Panc1 (cell line): ENCODE data around the gene CISD3. TPM values are rescaled to one million over a fixed set of nuclear protein-coding genes. Genes with fewer than 3 reads are reported as not detected.

Source experiments
- ATAC-seq: fragments of 200-7000 bp; cut with Tn5 transposase; 2 replicates; pipeline ENCODE4 v1.9.1; 2020; ENCODE audit warnings: mild to moderate bottlenecking, moderate library complexity
- BruUV-seq: library from RNA; stranded (reverse); fragments of 400-500 nt; replicated peaks from 2 replicates; lab custom pipeline; 2021; lab: Mats Ljungman, UMichigan
- CTCF ChIA-PET: fragments of 300-600 bp; sonication (Branson Sonifier 250); formaldehyde crosslinking; loops from one replicate; lab custom pipeline; 2022; ENCODE audit warnings: antibody characterized with exemption; lab: Charles Lee
- POLR2A ChIA-PET: fragments of 300-600 bp; sonication (Branson Sonifier 250); formaldehyde crosslinking; loops from one replicate; lab custom pipeline; 2022; ENCODE audit warnings: antibody characterized with exemption; lab: Charles Lee
- DNase-seq: peaks from one replicate; pipeline ENCODE4 v3.0.0-alpha.2; 2010; ENCODE audit warnings: low read depth, low spot score
- H3K27ac ChIP-seq: 2 replicates; pipeline ENCODE4 v1.5.1; 2011; ENCODE audit warnings: mild to moderate bottlenecking, low read length, inconsistent platforms
- H3K27me3 ChIP-seq: fragments of 200-500 bp; sonication (Bioruptor generic); 2 replicates; pipeline ENCODE4 v1.6.0; 2014; ENCODE audit warnings: low read length, inconsistent platforms; ENCODE audit not compliant: control insufficient read depth, insufficient read depth
- H3K36me3 ChIP-seq: fragments of 200-500 bp; sonication (Bioruptor generic); 2 replicates; pipeline ENCODE4 v1.5.1; 2014; ENCODE audit warnings: inconsistent platforms, mild to moderate bottlenecking, low read length, moderate library complexity; ENCODE audit not compliant: control insufficient read depth, insufficient read depth
- H3K4me1 ChIP-seq: 2 replicates; pipeline ENCODE4 v1.5.1; 2011; ENCODE audit warnings: inconsistent platforms, mild to moderate bottlenecking, low read length, moderate library complexity; ENCODE audit not compliant: control insufficient read depth, insufficient read depth
- H3K4me3 ChIP-seq, 2 experiments: 2 replicates each; pipeline ENCODE4 v1.5.1; 2011 to 2012; ENCODE audit warnings: low read depth in 2 of 2, low read length in 2 of 2, mild to moderate bottlenecking in 2 of 2, inconsistent platforms in 1 of 2, moderate library complexity in 1 of 2
- H3K9me3 ChIP-seq: fragments of 200-500 bp; sonication (Bioruptor generic); 2 replicates; pipeline ENCODE4 v1.5.1; 2014; ENCODE audit warnings: low read depth, mild to moderate bottlenecking, inconsistent platforms, low read length, moderate library complexity; ENCODE audit not compliant: control insufficient read depth, insufficient read depth
- POLR2AphosphoS5 ChIP-seq: IDR thresholded peaks from 2 replicates; pipeline ENCODE4 v1.6.1; 2012; ENCODE audit warnings: mild to moderate bottlenecking, low read depth, low read length, moderate library complexity
- SIN3A ChIP-seq: IDR thresholded peaks from 2 replicates; pipeline ENCODE4 v1.6.1; 2012; ENCODE audit warnings: low read depth, mild to moderate bottlenecking, low read length, moderate library complexity, borderline replicate concordance; ENCODE audit not compliant: insufficient read depth
- TCF7L2 ChIP-seq: IDR thresholded peaks from 2 replicates; pipeline ENCODE4 v1.6.1; 2011; ENCODE audit warnings: mild to moderate bottlenecking, low read depth, low read length, inconsistent platforms
- in situ Hi-C: cut with HindIII; loops from 2 replicates; pipeline ENCODE4 v1.10.0; 2016; ENCODE audit warnings: low sequenced_read_pairs, low pct_unique_long_range_greater_than_20kb
- intact Hi-C: fragments of 100-400 bp; cut with micrococcal nuclease; formaldehyde crosslinking; loops from one replicate; pipeline ENCODE4 v1.10.0; 2022; ENCODE audit not compliant: unreplicated experiment
- total RNA-seq: library from RNA; stranded (reverse); gene quantifications from one replicate; pipeline ENCODE4 v1.2.1, GENCODE V29; 2021; ENCODE audit not compliant: unreplicated experiment
- TF ChIP-seq, protein P1 (sequence below), 2 experiments: IDR thresholded peaks; 2 replicates each; pipeline ENCODE4 v1.6.1; 2011 to 2012; ENCODE audit warnings: low read depth in 2 of 2, control low read depth in 1 of 2, low read length in 1 of 2, mild to moderate bottlenecking in 1 of 2, moderate library complexity in 1 of 2; ENCODE audit not compliant: insufficient read depth in 1 of 2
- TF ChIP-seq, protein P2 (sequence below): fragments of 450-650 bp; IDR thresholded peaks from 2 replicates; pipeline ENCODE4 v1.5.1; 2017; ENCODE audit warnings: mild to moderate bottlenecking

The CISD3 gene
- total RNA-seq, 1 experiment from 2014 or later, result 45.0 TPM

DNA sequence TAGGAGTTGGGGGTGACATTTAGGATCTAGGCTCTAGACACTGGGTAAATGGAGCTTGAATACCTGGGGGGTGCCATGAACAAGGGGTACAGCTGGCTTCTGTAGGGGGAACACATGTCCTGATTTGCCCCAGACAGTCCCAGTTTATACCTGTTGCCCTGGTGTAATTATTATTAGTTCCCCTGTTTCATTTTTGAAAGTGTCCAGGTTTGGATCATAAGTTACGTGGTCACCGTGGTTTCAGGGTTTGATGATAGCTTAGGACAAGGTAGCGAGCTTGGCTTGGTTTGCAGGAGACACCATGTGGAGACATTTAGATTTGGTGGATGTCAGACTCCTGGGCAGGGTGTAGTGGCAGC is 19.6 kb upstream of the CISD3 start:
- Histone ChIP-seq H3K27ac (no peak overlapping the region), H3K27me3 (no peaks in the 10 kb centered on the region), H3K4me1 (no peaks in the 10 kb centered on the region), H3K36me3 (no peaks in the 10 kb centered on the region), H3K9me3 (no peaks in the 10 kb centered on the region), H3K4me3 (no peak overlapping the region)
- POLR2A ChIA-PET, result no interaction called here
- CTCF ChIA-PET, result no interaction called here
- in situ Hi-C loops, result no loop called here
- ATAC-seq (no peak), DNase-seq (no peak)
- no TSS peak for BruUV-seq
- no peak for TF ChIP-seq POLR2AphosphoS5
- intact Hi-C loops, result no loop called here

DNA sequence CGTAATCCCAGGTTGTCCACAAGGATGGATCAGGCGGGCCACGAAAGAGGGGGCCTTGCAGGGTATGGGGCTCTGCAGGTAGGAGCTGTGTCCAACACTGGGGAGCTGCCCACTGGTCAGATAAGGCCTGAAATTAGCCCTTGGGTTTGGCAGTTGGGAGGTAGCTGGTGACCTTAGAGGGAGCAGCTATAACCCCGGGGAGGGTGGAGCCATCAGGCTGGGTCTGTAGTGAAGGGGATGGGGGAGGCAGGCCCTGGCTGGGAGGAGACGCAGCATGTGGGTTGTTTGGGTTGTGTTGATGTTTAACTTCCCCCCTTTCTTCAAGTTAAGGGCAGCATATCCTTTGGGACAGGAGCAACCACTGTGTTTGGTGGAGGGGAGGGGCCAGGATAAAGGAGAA is 19.2 kb upstream of the CISD3 start:
- no peaks in the 10 kb centered on the region for H3K9me3 ChIP-seq
- ATAC-seq, result no peak

More for the DNA sequence above, 19.2 kb upstream of the CISD3 start:
- no peak for DNase-seq
- BruUV-seq, result no TSS peak
- ChIA-PET CTCF (no interaction called here), POLR2A (no interaction called here)
- in situ Hi-C loops, result no loop called here
- Histone ChIP-seq H3K27me3 (no peaks in the 10 kb centered on the region), H3K27ac (no peak overlapping the region), H3K4me3 (no peak overlapping the region), H3K36me3 (no peaks in the 10 kb centered on the region), H3K4me1 (no peaks in the 10 kb centered on the region)
- TF ChIP-seq, protein P1, sequence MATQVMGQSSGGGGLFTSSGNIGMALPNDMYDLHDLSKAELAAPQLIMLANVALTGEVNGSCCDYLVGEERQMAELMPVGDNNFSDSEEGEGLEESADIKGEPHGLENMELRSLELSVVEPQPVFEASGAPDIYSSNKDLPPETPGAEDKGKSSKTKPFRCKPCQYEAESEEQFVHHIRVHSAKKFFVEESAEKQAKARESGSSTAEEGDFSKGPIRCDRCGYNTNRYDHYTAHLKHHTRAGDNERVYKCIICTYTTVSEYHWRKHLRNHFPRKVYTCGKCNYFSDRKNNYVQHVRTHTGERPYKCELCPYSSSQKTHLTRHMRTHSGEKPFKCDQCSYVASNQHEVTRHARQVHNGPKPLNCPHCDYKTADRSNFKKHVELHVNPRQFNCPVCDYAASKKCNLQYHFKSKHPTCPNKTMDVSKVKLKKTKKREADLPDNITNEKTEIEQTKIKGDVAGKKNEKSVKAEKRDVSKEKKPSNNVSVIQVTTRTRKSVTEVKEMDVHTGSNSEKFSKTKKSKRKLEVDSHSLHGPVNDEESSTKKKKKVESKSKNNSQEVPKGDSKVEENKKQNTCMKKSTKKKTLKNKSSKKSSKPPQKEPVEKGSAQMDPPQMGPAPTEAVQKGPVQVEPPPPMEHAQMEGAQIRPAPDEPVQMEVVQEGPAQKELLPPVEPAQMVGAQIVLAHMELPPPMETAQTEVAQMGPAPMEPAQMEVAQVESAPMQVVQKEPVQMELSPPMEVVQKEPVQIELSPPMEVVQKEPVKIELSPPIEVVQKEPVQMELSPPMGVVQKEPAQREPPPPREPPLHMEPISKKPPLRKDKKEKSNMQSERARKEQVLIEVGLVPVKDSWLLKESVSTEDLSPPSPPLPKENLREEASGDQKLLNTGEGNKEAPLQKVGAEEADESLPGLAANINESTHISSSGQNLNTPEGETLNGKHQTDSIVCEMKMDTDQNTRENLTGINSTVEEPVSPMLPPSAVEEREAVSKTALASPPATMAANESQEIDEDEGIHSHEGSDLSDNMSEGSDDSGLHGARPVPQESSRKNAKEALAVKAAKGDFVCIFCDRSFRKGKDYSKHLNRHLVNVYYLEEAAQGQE (IDR thresholded peaks at IDR 0.05; ENCODE audit: insufficient read depth in 1 of 2, low read depth in 2 of 2, low read length in 1 of 2), result no peak
- TF ChIP-seq, protein P2, sequence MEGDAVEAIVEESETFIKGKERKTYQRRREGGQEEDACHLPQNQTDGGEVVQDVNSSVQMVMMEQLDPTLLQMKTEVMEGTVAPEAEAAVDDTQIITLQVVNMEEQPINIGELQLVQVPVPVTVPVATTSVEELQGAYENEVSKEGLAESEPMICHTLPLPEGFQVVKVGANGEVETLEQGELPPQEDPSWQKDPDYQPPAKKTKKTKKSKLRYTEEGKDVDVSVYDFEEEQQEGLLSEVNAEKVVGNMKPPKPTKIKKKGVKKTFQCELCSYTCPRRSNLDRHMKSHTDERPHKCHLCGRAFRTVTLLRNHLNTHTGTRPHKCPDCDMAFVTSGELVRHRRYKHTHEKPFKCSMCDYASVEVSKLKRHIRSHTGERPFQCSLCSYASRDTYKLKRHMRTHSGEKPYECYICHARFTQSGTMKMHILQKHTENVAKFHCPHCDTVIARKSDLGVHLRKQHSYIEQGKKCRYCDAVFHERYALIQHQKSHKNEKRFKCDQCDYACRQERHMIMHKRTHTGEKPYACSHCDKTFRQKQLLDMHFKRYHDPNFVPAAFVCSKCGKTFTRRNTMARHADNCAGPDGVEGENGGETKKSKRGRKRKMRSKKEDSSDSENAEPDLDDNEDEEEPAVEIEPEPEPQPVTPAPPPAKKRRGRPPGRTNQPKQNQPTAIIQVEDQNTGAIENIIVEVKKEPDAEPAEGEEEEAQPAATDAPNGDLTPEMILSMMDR, result no peak
- TF ChIP-seq SIN3A (no peak), TCF7L2 (no peak), POLR2AphosphoS5 (no peak)
- intact Hi-C loops, result no loop called here
